Suppressor macrophage treated with lipopolysaccharide for 4 hours (primary cell): ENCODE measurements around the gene CSF1.
"Not testable (repeated sequence)": the region's sequence is repeated elsewhere in the genome, so short reads cannot be mapped to it uniquely, and the experiment has no call there.

Experiments
- DNase-seq: peaks from one replicate; pipeline ENCODE4 v3.0.0-alpha.2; 2020

Gene CSF1

DNA sequence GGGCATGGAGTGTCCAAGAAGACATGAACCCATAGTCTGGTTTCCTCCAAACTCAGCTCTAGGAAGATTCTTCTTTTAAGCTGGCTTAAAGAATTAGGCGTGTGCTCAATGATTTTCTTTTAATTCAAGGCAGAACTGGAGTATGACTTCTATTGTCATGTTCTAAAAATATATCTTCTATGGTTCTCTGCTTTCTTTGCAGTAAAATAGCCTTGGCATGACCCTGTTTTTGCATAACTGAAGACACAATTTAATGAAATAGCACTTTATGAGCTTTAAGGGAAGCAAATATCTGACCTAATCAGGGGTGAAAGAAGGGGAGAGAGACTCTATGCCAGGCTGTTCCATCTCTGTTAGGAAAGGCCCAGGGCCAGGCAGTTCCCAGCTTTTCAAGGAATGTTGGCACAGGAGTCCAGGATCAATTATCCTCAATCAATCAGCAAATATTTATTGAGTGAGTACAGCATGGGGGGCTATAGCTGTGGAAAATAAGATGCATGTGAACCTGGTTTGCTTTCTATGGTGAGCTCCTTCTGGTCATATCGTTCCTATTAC is 7.2 kb upstream of the CSF1 start:
- no peak for DNase-seq

DNA sequence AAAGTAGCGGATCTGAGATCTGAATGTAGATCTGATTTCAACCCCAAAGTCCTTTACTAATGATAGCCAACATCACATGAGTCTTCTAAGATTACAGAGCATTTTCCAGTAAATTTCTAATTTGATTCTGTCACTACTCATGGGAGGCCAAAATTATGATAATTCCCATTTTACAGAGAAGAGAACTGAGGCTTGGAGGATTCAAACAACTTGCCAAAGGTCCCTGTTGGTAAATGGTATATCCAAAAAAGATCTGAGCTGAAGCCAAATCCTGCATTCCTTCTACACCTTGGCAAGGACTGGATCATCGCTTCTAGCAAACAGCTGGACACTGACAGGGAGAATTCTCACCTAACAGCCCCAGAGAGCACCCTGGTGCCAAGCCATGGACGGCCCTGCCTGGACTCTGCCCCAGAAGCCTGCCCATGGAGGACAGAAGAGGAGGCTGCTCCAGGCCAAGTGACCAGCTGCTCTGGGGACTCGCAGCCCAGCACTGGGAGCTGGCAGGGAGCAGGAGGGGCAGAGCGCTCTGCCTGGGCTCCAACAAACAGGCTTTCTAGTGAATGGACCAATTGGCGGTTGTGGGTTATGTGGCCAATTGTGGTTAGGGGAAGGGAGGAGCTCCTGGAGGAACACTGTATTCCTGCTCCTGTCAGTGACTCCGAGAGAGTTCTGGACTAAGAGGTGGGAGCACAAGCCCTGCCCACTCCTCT is 6.4 kb upstream of the CSF1 start:
- no peak for DNase-seq

DNA sequence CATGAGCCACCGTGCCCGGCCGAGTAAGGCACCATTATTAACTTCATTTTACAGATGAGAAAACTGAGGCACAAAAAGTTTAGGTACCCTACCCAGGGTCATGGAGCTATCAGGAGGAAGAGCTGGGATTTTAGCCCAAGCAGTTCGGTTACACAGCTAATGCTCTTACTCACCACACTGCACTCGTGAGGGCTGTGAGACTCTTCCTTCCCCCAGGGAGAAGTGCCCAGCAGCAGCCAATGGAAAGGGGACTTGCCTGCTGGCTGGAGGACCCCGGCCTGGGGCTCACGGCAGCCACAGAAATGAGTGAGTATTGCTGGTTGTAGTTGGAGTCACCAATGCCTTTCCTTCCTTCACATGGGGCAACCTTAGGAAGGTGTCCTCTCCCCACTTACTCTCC is 5.2 kb upstream of the CSF1 start:
- DNase-seq: peak; percentile 46

DNA sequence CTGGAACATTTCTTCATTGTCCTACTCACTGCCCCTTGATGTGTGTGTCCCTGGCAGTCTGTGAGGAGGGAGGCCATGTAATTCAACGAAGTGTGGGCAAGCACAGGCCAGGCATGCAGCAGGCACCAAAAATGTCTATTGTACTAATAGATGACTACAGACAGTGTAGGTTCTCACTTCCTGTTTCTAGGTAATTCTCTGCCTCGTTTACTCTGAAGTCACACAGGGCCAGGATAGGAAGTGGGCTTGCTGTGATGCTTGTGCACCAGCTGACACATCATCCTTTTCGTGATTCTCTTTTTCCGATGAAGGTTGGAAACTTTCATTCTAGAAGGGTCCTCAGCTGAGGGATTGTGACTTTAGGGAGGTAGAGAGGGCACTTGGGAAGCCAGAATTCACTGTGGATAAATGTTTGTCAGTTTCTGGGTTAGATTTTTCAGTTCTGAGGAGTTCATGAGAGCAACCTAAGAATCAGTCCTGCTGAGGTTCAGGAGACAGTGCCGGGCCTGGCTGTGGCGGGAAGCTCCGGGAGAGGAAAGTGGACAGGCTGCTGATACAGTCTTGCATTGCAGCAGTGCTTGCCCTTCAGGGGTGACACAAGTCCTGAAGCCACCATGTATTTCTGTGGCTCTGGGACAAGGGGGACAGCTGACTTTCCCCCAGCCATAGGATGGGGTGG is 4.3 kb upstream of the CSF1 start:
- DNase-seq: peak; percentile 82

DNA sequence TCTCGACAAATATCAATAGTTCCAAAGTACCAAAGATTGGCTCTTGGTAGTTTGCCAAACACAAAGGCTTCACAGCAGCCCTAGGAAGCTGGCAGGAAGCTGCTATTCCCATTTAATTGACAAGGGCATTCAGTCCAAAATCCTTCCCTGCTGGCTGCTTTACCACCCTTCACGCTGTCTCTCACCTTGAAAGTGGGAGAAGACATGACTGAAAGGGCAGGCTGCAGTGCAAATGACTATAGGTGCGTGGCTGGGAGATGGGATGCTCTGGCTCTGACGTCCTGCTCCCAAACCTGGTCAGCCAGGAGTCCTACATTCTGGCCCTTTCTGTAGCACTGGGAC is 3.8 kb upstream of the CSF1 start:
- no peak for DNase-seq

DNA sequence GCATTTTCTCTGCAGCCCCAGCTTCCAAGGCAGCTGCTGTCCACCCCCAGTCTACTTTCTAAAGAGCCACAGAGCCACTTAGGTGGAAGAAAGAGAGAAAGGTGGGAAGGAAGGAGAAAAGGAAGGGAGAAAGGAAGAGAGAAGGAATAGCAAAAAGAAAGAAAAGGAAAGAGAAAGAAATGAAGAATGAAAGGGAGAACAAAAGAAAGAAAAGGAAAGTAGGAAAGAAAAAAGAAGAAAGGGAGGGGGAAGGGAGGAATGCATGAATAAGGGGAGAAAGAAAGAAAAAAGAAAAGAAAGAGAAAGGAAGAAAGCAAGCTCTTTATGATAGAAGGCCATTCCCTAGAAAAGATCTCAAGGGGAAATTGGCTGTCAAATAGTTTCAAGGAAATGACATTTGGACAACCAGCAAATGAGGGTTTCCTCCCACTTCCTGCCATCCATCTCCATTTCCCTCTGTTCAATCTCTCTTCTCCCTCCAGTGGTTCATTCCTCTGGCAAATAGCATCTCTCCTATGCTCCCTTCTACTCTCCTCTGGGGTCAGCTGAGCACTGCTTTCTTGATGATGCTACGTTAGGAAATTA is 3.4 kb upstream of the CSF1 start:
- DNase-seq: no peak

DNA sequence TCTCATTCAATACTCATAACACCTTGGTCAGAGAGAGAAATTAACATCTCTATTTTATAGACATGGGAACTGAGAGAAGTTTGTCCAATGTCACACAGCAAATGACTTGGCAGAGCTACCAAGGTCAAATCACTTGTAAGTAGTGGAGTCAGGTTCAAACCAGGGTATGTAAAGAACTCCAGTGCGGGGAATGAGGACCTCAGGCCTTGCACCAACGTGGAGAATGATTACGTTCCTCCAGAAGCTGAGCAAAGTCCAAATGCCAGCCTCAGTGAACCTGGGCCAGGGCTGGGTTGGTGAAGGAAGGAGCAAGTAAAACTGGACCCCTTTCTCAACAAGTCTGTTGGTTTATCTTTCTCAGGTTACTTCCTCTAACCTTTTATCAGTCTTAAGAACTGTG is 1.8 kb upstream of the CSF1 start:
- DNase-seq: no peak

DNA sequence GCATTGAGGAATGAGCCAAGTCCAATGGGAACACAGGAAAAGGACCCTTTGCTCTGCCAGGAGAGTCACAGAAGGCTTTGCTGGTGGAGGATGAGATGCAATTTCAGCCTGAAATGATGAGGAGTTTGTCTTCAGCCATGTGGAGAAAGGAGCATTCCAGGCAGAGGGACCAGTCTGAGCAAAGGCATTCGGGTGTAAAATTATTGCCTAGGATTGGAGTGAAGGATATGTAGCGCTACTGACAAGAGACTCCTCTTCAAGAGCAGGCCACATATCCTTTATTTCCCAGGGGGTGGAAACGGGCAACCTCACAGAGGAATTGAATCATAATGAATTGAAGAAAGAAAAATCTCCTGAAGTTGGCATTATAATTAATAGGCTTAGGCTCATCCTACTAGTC is 1.1 kb upstream of the CSF1 start:
- no peak for DNase-seq

DNA sequence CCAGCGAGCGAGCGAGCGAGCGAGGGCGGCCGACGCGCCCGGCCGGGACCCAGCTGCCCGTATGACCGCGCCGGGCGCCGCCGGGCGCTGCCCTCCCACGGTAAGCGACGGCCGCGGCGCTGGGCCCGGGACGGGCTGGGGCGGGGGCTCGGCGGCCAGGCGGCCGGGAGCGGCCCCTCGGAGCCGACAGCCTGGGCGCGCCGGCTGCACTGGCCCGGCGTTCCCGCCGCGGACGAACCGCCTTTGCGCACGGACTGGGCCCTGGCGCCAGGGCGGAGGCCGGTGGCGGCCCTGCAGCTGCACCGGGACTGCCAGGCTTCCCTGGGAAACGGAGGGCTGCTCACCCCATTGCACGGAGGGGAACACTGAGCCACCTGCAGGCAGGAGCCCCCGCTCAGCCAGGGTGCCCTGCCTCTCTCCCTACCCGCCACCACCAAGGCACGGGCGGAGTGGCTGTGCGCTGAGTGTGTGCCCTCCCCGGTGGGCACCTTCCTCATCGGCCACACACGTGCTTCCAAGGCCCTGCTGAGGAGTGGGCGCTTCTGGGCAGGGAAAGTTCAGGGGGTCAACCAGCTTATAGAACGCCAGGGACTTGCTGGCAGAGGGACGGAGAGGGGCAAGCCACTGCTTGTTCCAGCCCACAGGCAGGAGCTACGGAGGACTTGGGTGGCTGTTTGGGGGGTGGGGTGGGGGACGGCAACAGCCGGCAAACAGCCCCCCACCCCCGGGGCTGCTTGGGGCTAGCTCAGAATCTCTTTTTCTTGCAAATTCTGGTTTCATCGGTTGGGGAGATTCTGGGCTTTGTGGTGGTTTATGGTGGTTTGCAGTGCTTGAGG is 532 bp downstream of the CSF1 start:
- DNase-seq: no peak

DNA sequence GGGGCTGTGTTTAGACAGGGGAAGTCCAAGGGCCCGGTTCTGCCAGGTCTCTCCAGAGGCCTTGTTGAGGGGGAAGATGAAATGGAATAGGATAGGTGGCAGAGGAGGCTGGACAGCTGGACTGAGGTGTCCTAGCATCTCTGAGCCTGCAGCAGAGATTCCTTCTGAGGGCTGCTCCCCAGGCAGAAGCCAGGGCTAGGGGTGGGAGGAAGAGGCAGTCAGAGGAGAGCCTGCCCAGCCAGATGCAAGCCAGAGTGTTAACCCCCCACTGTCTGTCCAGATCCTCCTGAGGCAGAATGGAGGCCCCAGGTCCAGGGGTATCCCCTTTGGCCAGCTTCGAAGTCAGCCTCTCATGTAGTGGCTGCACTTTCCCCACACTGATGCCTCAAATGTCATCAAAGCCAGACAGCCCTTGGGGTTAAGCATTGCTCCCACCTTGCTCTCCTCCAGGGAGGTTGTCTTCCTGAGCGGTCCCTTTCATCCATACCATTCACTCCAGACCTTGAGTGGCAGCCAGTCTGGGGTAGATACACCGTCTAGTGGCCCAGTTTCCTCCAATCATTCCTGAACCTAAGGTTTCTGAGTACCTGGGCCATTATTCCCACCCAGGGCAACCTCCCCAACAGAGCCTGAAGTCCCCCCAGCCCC is 1.7 kb downstream of the CSF1 start:
- DNase-seq: no peak

DNA sequence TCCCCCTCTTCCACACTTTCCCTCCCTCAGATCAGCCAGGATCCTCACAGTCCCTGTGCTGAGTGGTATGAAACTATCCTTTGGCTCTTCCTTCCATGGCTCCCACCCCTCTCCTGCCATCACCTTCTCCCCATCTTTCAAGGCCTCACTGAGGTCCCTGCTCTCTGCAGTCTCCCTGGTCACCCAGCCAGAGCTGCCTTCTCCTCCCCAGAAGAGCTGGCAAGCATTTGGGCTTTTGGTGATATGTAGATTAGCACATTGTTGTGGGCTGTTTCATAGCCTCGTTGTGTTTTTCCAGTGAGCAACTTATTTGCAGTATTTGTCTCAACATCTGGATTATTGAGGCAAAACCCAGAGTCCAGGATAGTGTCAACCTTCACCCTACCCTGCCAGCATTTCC is 2.2 kb downstream of the CSF1 start:
- no peak for DNase-seq

DNA sequence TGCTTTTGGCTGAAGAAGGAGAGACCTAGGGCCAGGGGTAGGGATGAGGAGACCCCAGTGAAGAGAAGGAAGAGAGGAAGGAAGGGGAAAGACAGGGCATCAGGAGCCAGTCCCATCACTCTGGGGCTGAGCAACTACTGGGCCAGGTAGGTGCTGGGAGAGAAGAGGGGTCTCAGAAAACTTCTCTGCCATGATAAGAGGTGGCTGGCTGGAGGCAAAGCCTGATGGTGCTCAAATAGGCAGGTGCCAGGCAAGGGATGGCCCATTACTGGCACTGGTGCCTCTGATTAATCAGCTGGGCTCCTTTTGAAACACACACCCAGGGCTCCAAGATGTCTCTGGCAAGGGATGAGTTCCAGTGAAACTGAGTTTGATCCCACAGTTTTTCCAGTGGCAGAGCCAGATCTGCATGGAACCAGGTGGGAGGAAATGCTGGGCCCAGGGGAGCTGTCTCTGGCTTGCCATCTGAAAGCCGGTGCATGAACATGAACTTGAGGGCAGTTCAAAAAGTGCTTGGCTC is 2.8 kb downstream of the CSF1 start:
- no peak for DNase-seq

DNA sequence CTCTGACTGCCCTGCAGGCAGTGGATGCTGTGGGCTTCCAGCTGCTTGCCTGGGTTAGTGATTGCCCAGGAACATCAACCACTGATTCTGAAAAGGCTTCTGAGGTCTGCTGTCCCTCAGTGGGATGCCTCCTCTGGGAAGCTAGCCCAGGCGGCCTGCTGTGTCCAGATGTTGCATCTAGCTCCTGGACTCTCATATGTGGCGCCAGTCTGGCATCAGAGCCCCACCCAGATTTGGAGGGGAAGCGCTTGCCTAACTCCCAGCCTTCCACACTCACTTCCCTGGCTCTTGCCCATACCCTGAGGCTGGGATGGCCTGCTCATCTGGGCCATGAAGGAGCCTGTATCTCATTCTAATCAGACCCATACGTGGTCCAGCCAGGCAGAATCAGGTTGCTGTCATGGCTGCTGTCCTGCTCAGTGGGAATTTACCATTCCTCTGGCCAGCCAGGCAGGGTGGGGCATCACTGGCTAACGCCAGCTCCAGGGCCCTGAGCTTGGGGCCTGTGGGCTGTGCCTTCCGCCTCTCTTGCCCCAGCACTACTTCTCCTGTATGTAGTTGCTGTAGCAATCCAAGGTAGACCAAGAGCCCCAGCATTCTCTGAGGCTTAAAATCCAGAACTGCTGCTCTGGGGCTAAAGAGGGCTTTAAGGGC is 4.1 kb downstream of the CSF1 start:
- no peak for DNase-seq

DNA sequence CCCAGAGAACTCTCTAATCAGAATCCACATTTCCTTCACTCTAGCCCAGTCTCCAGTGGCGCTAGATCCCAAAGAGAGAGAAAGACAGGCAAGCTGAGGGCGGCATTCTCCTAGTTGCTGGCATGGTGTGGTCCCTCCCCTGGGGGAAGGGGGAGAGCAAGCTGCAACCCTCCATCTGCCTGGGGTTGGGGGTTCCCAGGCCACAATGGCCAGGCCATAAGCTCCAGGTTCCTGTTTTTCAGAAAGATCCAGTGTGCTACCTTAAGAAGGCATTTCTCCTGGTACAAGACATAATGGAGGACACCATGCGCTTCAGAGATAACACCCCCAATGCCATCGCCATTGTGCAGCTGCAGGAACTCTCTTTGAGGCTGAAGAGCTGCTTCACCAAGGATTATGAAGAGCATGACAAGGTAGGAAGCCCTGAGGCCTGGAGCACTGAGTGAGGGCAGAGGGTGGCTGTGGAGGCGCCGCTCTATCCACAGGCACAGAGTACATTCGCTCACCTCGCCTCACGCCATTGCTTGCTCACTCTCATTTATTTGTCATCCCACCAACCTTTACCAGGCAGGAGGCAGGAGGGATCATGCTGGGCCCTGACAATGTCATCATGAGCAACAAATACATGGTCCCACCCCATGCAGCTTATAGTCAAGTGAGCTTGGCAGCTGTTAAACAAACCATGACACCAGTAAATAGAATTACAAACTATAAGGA is 6.6 kb downstream of the CSF1 start:
- DNase-seq: no peak

DNA sequence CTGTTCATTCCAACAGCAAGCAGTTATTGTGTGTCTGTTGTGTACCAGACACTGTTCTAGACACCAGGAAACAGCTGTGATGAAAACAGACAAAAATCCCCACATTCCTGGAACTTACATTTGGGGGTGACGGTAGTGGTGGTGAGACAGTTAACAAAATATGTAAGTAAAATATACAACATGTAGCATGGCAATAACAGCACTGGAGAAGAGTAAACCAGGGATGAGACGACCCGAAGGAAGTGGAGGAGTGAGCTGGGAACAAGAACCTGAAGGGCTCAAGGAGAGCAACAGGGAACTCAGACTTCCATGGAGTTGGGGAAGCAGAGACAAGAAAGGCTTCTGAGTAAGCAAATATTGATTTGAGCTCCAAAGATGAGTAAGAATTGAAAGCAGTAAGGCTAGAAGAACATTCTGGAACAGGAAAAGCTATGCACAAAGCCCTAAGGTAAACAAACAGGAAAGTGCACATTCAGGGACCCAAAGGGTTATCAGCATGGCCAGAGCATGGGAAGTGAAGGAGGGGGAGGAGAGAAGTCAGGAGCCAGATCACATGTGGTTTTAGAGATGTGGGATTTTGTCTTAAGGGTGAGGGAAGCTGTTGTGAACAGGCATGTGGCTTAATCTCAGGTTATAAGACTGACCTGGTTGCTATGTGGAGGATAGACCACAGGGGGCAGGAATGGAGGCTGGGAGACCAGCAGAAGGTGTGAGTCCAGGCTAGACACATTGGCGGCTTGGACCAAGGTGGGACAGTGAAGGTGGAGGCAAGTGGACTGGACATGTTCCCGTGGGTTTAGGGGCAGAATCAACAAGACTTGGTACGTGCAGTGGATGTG is 7.3 kb downstream of the CSF1 start:
- DNase-seq: no peak

DNA sequence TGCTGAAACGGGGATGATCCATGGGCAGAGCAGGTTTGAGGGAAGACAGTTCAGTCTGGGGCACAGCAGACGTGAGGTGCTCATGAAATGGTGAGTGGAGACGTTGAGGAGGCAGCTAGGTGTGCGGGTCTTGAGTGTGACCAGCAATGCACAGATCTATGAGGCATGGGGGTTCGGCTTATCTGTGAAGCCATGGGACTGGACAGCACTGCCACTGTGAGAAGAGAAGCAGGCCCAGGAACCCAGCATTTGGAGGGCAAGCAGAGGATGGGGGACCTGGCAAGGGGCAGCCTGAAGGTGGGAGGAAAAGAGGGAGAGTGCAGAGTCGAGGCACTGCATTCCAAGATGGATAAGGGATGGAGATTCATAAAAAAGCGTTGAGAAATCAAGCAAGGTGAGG is 8.0 kb downstream of the CSF1 start:
- no peak for DNase-seq

DNA sequence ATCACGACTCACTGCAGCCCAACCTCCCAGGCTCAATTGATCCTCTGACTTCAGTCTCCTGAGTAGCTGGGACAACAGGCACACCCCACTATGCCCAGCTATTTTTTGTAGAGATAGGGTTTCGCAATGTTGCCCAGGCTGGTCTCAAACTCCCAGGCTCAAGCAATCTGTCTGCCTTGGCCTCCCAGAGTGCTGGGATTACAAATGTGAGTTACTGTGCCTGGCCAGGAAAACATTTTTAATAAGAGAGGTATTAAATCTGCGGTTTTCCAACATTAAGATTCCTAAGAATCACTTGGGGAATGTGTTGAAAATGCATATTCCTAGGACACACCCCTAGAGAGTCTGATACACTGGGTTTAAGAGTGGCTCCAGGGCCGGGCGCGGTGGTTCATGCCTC is 8.7 kb downstream of the CSF1 start:
- no peak for DNase-seq

DNA sequence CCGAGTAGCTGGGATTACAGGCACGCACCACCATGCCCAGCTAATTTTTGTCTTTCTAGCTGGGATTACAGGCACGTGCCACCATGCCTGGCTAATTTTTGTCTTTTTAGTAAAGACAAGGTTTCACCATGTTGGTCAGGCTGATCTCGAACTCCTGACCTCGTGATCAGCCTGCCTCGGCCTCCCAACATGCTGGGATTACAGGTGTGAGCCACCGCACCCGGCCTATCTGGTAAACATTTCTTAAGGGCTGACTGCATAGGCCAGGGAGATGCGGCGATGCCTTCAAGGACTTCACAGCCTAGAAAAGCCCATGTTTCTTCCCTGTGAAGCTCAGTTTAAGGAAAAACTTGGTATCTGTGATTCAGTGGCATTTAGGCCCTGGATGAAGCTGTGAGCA is 9.7 kb downstream of the CSF1 start:
- DNase-seq: not testable (repeated sequence)

DNA sequence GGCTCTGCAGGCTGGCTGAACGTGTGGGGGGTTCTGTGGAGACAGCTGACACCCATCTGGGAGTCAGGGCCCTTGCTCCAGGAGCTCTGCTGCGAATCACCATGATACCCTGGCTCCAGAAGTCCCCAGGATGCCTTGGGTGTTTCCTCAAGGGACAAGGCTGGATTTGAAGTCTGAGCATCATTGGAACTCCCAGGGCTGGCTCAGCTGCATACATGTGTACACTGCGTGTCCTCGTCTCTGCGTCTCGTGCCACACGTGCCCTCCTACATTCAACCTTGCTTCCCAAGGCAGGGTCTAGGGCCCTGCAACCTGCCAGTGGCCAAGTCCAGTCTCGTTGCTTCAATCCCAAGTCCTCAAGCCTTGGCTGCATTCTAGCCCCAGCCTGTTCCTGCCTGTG is 11.7 kb downstream of the CSF1 start:
- DNase-seq: no peak

DNA sequence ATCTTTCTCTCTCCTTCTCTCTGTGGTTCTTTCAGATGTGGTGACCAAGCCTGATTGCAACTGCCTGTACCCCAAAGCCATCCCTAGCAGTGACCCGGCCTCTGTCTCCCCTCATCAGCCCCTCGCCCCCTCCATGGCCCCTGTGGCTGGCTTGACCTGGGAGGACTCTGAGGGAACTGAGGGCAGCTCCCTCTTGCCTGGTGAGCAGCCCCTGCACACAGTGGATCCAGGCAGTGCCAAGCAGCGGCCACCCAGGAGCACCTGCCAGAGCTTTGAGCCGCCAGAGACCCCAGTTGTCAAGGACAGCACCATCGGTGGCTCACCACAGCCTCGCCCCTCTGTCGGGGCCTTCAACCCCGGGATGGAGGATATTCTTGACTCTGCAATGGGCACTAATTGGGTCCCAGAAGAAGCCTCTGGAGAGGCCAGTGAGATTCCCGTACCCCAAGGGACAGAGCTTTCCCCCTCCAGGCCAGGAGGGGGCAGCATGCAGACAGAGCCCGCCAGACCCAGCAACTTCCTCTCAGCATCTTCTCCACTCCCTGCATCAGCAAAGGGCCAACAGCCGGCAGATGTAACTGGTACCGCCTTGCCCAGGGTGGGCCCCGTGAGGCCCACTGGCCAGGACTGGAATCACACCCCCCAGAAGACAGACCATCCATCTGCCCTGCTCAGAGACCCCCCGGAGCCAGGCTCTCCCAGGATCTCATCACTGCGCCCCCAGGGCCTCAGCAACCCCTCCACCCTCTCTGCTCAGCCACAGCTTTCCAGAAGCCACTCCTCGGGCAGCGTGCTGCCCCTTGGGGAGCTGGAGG is 12.7 kb downstream of the CSF1 start:
- DNase-seq: no peak
